ENCODE data around the gene PTOV1. TPM values are rescaled to one million over a fixed set of nuclear protein-coding genes. Genes with fewer than 3 reads are reported as not detected.

Gene PTOV1
- total and polyA plus RNA-seq, 3 donors from 2014 or later = 235 to 260 (median 257) TPM

GRCh38 chr19:49863254-49863934 is 12.4 kb downstream of the PTOV1 start:
- Histone ChIP-seq H3K9me3 (no peaks in the 10 kb centered on the region), H3K36me3 (ENCODE audit: low read depth, missing control alignments) (no peaks in the 10 kb centered on the region), H3K27ac (peak overlapping the region; percentile 89 to 94), H3K4me3 (no peak overlapping the region), H3K27me3 (no peaks in the 10 kb centered on the region), H3K4me1 (peaks cover 71% of the 10 kb centered on the region)
- no peak for DNase-seq
- intact Hi-C loops (cut with DNase I; ENCODE audit: low total_unique reads) = no loop called here
- 88 to 92% methylated on average over 24 of the region's 24 CpGs for WGBS, 2 donors
- TF ChIP-seq CTCF (IDR thresholded peaks at IDR 0.05) (no peak), POLR2A (IDR thresholded peaks at IDR 0.05) (no peak)

GRCh38 chr19:49863935-49864320 is 13.0 kb downstream of the PTOV1 start:
- peaks cover 73% of the 10 kb centered on the region for H3K4me1 ChIP-seq
- intact Hi-C loops (cut with DNase I; ENCODE audit: low total_unique reads) = no loop called here

GRCh38 chr19:49864890-49865289 is 13.9 kb downstream of the PTOV1 start:
- Histone ChIP-seq H3K36me3 (ENCODE audit: low read depth, missing control alignments) (no peaks in the 10 kb centered on the region), H3K4me3 (no peak overlapping the region), H3K4me1 (peaks cover 67% of the 10 kb centered on the region), H3K27ac (peak overlapping the region; percentile 9 to 96), H3K9me3 (no peaks in the 10 kb centered on the region), H3K27me3 (no peaks in the 10 kb centered on the region)
- TF ChIP-seq CTCF (IDR thresholded peaks at IDR 0.05) (peak in 1 of 3 experiments; percentile 0), POLR2A (IDR thresholded peaks at IDR 0.05) (no peak)
- WGBS, 2 donors = 46 to 64% methylated on average over 6 to 13 of the region's 13 CpGs
- DNase-seq = no peak
- intact Hi-C loops (cut with DNase I; ENCODE audit: low total_unique reads) = no loop called here

More at GRCh38 chr19:49863935-49864320, 13.0 kb downstream of the PTOV1 start:
- Histone ChIP-seq H3K27ac (peak overlapping the region in 1 of 2 donors; percentile 94), H3K9me3 (no peaks in the 10 kb centered on the region), H3K4me3 (no peak overlapping the region), H3K36me3 (ENCODE audit: low read depth, missing control alignments) (no peaks in the 10 kb centered on the region), H3K27me3 (no peaks in the 10 kb centered on the region)
- TF ChIP-seq CTCF (IDR thresholded peaks at IDR 0.05) = no peak
- TF ChIP-seq POLR2A (IDR thresholded peaks at IDR 0.05) = no peak
- no peak for DNase-seq
- 82 to 86% methylated on average over 7 to 17 of the region's 17 CpGs for WGBS, 2 donors

- WGBS, 2 donors = 0 to 2% methylated on average over 11 to 58 of the region's 65 CpGs
- DNase-seq = peak; percentile 96
- Histone ChIP-seq H3K4me3 (peak within 1 kb of the TSS; percentile 75 to 90), H3K36me3 (ENCODE audit: low read depth, missing control alignments) (no peaks in the 10 kb centered on the region), H3K4me1 (peaks cover 52% of the 10 kb centered on the region), H3K27me3 (no peaks in the 10 kb centered on the region), H3K9me3 (no peaks in the 10 kb centered on the region), H3K27ac (peak within 1 kb of the TSS; percentile 84 to 96)
- TF ChIP-seq CTCF (IDR thresholded peaks at IDR 0.05) (peak in 1 of 3 experiments; percentile 1), POLR2A (IDR thresholded peaks at IDR 0.05) (no peak)
- intact Hi-C loops (cut with DNase I; ENCODE audit: low total_unique reads) = no loop called here
These were observed 16.2 kb downstream of the PTOV1 start, which contains the start of gene PNKP for GRCh38 chr19:49866933-49867782. TSS of gene PNKP (minus strand) at chr19:49867576. CDS start at chr19:49867204, 372 bp downstream.

Measured in testis (tissue), 3 donors.